ENCODE measurements around the gene PRKAA1.
"Not testable (repeated sequence)": the region's sequence is repeated elsewhere in the genome, so short reads cannot be mapped to it uniquely, and the experiment has no call there.

The PRKAA1 gene

GRCh38 chr5:40825461-40826043 lies 27.4 kb upstream of the PRKAA1 start:
- not testable (repeated sequence) for DNase-seq

- no peak for DNase-seq
Measured at GRCh38 chr5:40823459-40823858, 25.3 kb upstream of the PRKAA1 start.

- peak in 1 of 5 donors; percentile 53 for DNase-seq
Measured at GRCh38 chr5:40813698-40814281, 15.6 kb upstream of the PRKAA1 start.

- DNase-seq = no peak
Measured at GRCh38 chr5:40812125-40812524, 14.0 kb upstream of the PRKAA1 start.

- no peak for DNase-seq
Measured at GRCh38 chr5:40801771-40802562, 3.8 kb upstream of the PRKAA1 start.

- DNase-seq = no peak
Measured at GRCh38 chr5:40799258-40799657, 1.1 kb upstream of the PRKAA1 start.

GRCh38 chr5:40798801-40799210 lies 632 bp upstream of the PRKAA1 start:
- no peak for DNase-seq

- DNase-seq = peak; percentile 66 to 79 (median 72)
Measured at GRCh38 chr5:40797273-40798011, 732 bp downstream of the PRKAA1 start.

GRCh38 chr5:40796487-40796889 lies 1.7 kb downstream of the PRKAA1 start:
- DNase-seq = no peak

- not testable (repeated sequence) for DNase-seq
Measured at GRCh38 chr5:40794877-40795276, 3.3 kb downstream of the PRKAA1 start.

GRCh38 chr5:40794340-40794739 lies 3.8 kb downstream of the PRKAA1 start:
- DNase-seq = not testable (repeated sequence)

GRCh38 chr5:40792691-40793090 lies 5.5 kb downstream of the PRKAA1 start:
- not testable (repeated sequence) for DNase-seq

- DNase-seq = no peak
Measured at GRCh38 chr5:40791715-40792139, 6.4 kb downstream of the PRKAA1 start.

GRCh38 chr5:40790947-40791593 lies 7.1 kb downstream of the PRKAA1 start:
- DNase-seq = no peak

- not testable (repeated sequence) for DNase-seq
Measured at GRCh38 chr5:40788941-40789340, 9.2 kb downstream of the PRKAA1 start.

GRCh38 chr5:40787986-40788385 lies 10.2 kb downstream of the PRKAA1 start:
- no peak for DNase-seq

GRCh38 chr5:40786664-40787063 lies 11.5 kb downstream of the PRKAA1 start:
- not testable (repeated sequence) for DNase-seq

GRCh38 chr5:40784916-40785315 lies 13.3 kb downstream of the PRKAA1 start:
- no peak for DNase-seq

GRCh38 chr5:40784027-40784653 lies 14.0 kb downstream of the PRKAA1 start:
- DNase-seq = no peak

GRCh38 chr5:40781843-40782409 lies 16.2 kb downstream of the PRKAA1 start:
- no peak for DNase-seq

- DNase-seq = no peak
Measured at GRCh38 chr5:40780858-40781257, 17.3 kb downstream of the PRKAA1 start.

- no peak for DNase-seq
Measured at GRCh38 chr5:40780199-40780598, 18.0 kb downstream of the PRKAA1 start.

Data from T-helper 1 cell (primary cell).